ENCODE data around the gene LCTL. TPM values are rescaled to one million over a fixed set of nuclear protein-coding genes. Genes with fewer than 3 reads are reported as not detected.

LCTL gene
- total RNA-seq, 1 experiment from 2014 or later = not detected

- Histone ChIP-seq H3K9me2 (ENCODE audit: insufficient read depth) (no peaks in the 10 kb centered on the region), H4K20me1 (ENCODE audit: insufficient read depth) (no peaks in the 10 kb centered on the region), H2AFZ (ENCODE audit: low read depth, low read length, poor library complexity, severe bottlenecking) (no peak overlapping the region), H3K36me3 (ENCODE audit: control insufficient read depth in 1 of 2, insufficient read depth in 2 of 2, low read length in 2 of 2) (no peaks in the 10 kb centered on the region), H3K4me1 (ENCODE audit: control insufficient read depth in 1 of 2, insufficient read depth in 2 of 2, low read length in 2 of 2) (no peaks in the 10 kb centered on the region), H3K4me3 (replicated peaks in 1 of 2; ENCODE audit: low read depth in 1 of 2, low read length in 2 of 2) (no peak overlapping the region), H3K79me2 (ENCODE audit: insufficient read depth, low read length) (no peaks in the 10 kb centered on the region), H3K9ac (ENCODE audit: low read length) (no peak overlapping the region), H3K27me3 (ENCODE audit: insufficient read depth, low read length) (no peaks in the 10 kb centered on the region), H3K9me3 (ENCODE audit: control insufficient read depth in 1 of 2, insufficient read depth in 1 of 2, low read depth in 1 of 2, low read length in 2 of 2) (no peaks in the 10 kb centered on the region), H3K4me2 (ENCODE audit: low read length) (no peak overlapping the region), H3K27ac (ENCODE audit: low read depth, low read length) (no peak overlapping the region)
- ChIA-PET RAD21 (ENCODE audit: low non-redundant PET in 1 of 2, low total read pairs in 2 of 2, uncharacterized antibody in 2 of 2, unreplicated experiment in 2 of 2) (interaction anchor here in 1 of 2 experiments (0.7 kb wide), 1 partner anchor 103 kb away, joined by 4 read pairs; no protein-coding TSS in a partner anchor), POLR2A (no interaction called here), CTCF (interaction anchor here (1.3 to 2.1 kb wide), 2 partner anchors 10 to 243 kb away, joined by 3 to 11 read pairs; no protein-coding TSS in a partner anchor)
- ATAC-seq = no peak
- no peak for DNase-seq (ENCODE audit: low read depth, low spot score)
- BruUV-seq (replicated peaks) = no TSS peak
- intact Hi-C loops (cut with micrococcal nuclease) = no loop called here
- TF ChIP-seq ATF3 (IDR thresholded peaks at IDR 0.05) (no peak), POLR2A (IDR thresholded peaks at IDR 0.05; ENCODE audit: borderline replicate concordance, extremely low read depth, insufficient read depth, insufficient read length) (no peak), ZBTB33 (IDR thresholded peaks at IDR 0.05; ENCODE audit: extremely low read depth, insufficient replicate concordance, low read length) (no peak), CBX3 (IDR thresholded peaks at IDR 0.05; ENCODE audit: low read depth) (no peak), EGR1 (IDR thresholded peaks at IDR 0.05; ENCODE audit: low read depth) (no peak)
These were observed 43.1 kb upstream of the LCTL start for GRCh38 chr15:66608881-66609280.

- H3K4me1 ChIP-seq (ENCODE audit: control insufficient read depth in 1 of 2, insufficient read depth in 2 of 2, low read length in 2 of 2) = peaks cover 0 to 3% of the 10 kb centered on the region in 2 experiments; a peak in 1 of 4 replicates
- RAD21 ChIA-PET (ENCODE audit: low non-redundant PET in 1 of 2, low total read pairs in 2 of 2, uncharacterized antibody in 2 of 2, unreplicated experiment in 2 of 2) = interaction anchor here in 1 of 2 experiments (0.7 kb wide), 1 partner anchor 104 kb away, joined by 4 read pairs; no protein-coding TSS in a partner anchor
- no peaks in the 10 kb centered on the region for H3K9me2 ChIP-seq (ENCODE audit: insufficient read depth)
- no peaks in the 10 kb centered on the region for H3K36me3 ChIP-seq (ENCODE audit: control insufficient read depth in 1 of 2, insufficient read depth in 2 of 2, low read length in 2 of 2)
- H3K27me3 ChIP-seq (ENCODE audit: insufficient read depth, low read length) = no peaks in the 10 kb centered on the region
- no peak overlapping the region for H3K27ac ChIP-seq (ENCODE audit: low read depth, low read length)
- no peak for TF ChIP-seq RAD21 (IDR thresholded peaks at IDR 0.05; ENCODE audit: low read depth)
- TF ChIP-seq FOSL1 (IDR thresholded peaks at IDR 0.05; ENCODE audit: low read depth) = no peak
- H3K4me3 ChIP-seq (replicated peaks in 1 of 2; ENCODE audit: low read depth in 1 of 2, low read length in 2 of 2) = no peak overlapping the region
- CTCF ChIA-PET = interaction anchor here (1.3 to 1.4 kb wide), 3 partner anchors 9 to 243 kb away, joined by 3 to 4 read pairs (median 4); no protein-coding TSS in a partner anchor
- H3K4me2 ChIP-seq (ENCODE audit: low read length) = no peak overlapping the region
- H3K9ac ChIP-seq (ENCODE audit: low read length) = no peak overlapping the region
- ATAC-seq = no peak
- no peaks in the 10 kb centered on the region for H3K9me3 ChIP-seq (ENCODE audit: control insufficient read depth in 1 of 2, insufficient read depth in 1 of 2, low read depth in 1 of 2, low read length in 2 of 2)
- DNase-seq (ENCODE audit: low read depth, low spot score) = no peak
- H4K20me1 ChIP-seq (ENCODE audit: insufficient read depth) = no peaks in the 10 kb centered on the region
- no peaks in the 10 kb centered on the region for H3K79me2 ChIP-seq (ENCODE audit: insufficient read depth, low read length)
- POLR2A ChIA-PET = no interaction called here
- no peak overlapping the region for H2AFZ ChIP-seq (ENCODE audit: low read depth, low read length, poor library complexity, severe bottlenecking)
- intact Hi-C loops (cut with micrococcal nuclease) = no loop called here
- no TSS peak for BruUV-seq (replicated peaks)
These were observed 42.4 kb upstream of the LCTL start for GRCh38 chr15:66608159-66608558.
